ENCODE data around the gene OR6B3. TPM values are rescaled to one million over a fixed set of nuclear protein-coding genes. Genes with fewer than 3 reads are reported as not detected.

OR6B3 gene
- total RNA-seq, 1 donor from 2014 or later = not detected

DNA sequence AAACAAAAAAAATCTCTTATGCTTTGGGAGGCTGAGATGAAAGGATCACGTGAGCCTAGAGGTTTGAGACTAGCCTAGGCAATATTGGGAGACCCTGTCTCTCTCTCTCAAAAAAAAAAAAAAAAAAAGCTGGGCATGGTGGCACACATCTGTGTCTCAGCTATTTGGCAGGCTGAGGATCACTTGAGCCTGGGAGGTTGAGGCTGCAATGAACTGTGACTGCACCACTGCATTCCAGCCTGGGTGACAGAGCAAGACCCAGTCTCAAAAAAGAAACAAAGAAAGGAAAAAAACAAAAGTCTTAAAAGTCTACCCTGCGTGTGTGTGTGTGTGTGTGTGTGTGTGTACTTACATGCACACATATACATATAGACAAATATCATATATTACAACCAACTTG, 25.3 kb upstream of the OR6B3 start:
- H3K27me3 Mint-ChIP-seq = peaks cover 18% of the 10 kb centered on the region
- TF ChIP-seq, protein P1, sequence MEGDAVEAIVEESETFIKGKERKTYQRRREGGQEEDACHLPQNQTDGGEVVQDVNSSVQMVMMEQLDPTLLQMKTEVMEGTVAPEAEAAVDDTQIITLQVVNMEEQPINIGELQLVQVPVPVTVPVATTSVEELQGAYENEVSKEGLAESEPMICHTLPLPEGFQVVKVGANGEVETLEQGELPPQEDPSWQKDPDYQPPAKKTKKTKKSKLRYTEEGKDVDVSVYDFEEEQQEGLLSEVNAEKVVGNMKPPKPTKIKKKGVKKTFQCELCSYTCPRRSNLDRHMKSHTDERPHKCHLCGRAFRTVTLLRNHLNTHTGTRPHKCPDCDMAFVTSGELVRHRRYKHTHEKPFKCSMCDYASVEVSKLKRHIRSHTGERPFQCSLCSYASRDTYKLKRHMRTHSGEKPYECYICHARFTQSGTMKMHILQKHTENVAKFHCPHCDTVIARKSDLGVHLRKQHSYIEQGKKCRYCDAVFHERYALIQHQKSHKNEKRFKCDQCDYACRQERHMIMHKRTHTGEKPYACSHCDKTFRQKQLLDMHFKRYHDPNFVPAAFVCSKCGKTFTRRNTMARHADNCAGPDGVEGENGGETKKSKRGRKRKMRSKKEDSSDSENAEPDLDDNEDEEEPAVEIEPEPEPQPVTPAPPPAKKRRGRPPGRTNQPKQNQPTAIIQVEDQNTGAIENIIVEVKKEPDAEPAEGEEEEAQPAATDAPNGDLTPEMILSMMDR (conservative IDR thresholded peaks at IDR 0.05) = no peak
- H3K4me1 Mint-ChIP-seq (ENCODE audit: unreplicated experiment) = no peaks in the 10 kb centered on the region
- H3K9me3 Mint-ChIP-seq = no peaks in the 10 kb centered on the region
- no peak for DNase-seq (ENCODE audit: extremely low spot score, unreplicated experiment)
- H3K36me3 Mint-ChIP-seq = no peaks in the 10 kb centered on the region
- H3K4me3 Mint-ChIP-seq = no peak overlapping the region
- H3K27ac Mint-ChIP-seq = no peak overlapping the region

DNA sequence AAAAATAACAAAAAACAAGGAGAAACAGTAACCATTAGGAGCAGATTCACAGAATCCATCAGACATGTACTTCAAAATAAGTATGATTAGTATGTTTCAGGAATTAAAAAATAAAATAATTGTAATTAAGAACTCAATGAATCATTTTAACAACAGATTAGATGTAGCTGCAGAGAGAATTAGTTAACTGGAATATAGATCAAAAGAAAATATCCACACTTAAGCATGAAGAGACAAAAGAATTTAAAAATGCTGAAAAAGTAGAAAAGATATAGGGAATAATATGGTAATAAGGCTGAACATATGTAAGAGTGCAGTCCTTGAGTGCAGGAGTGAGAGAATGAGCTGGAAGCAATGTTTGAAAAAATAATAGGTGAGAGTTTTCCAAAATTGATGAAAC, 24.1 kb upstream of the OR6B3 start:
- no peak overlapping the region for H3K27ac Mint-ChIP-seq
- no peaks in the 10 kb centered on the region for H3K9me3 Mint-ChIP-seq

DNA sequence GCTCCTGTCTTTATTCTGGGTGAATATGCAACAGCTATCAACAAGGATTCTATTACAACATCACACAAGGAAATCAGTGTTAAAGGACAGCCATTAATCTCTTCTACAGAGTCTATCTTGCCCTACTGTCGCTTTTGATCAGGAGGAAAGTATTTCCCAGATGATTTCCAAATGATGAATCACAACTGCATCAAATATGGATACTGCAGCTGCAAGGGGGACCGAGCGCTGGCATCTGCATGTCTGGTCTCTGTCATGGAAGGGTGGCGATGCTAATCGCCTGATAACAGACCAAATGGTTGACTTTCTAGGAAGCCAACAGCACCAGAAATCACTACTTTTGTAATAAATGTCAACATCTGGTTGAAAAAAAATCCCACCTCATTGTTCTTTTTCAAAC, 21.2 kb upstream of the OR6B3 start:
- TF ChIP-seq, protein P1 (conservative IDR thresholded peaks at IDR 0.05) = no peak
- no peaks in the 10 kb centered on the region for H3K36me3 Mint-ChIP-seq
- H3K4me3 Mint-ChIP-seq = no peak overlapping the region
- no peak overlapping the region for H3K27ac Mint-ChIP-seq
- peaks cover 4% of the 10 kb centered on the region for H3K27me3 Mint-ChIP-seq
- no peaks in the 10 kb centered on the region for H3K9me3 Mint-ChIP-seq
- H3K4me1 Mint-ChIP-seq (ENCODE audit: unreplicated experiment) = no peaks in the 10 kb centered on the region
- no peak for DNase-seq (ENCODE audit: extremely low spot score, unreplicated experiment)

More for the DNA sequence above, 24.1 kb upstream of the OR6B3 start:
- TF ChIP-seq, protein P1 (conservative IDR thresholded peaks at IDR 0.05) = no peak
- no peaks in the 10 kb centered on the region for H3K4me1 Mint-ChIP-seq (ENCODE audit: unreplicated experiment)
- DNase-seq (ENCODE audit: extremely low spot score, unreplicated experiment) = no peak
- H3K4me3 Mint-ChIP-seq = no peak overlapping the region
- H3K27me3 Mint-ChIP-seq = peaks cover 11% of the 10 kb centered on the region
- no peaks in the 10 kb centered on the region for H3K36me3 Mint-ChIP-seq

DNA sequence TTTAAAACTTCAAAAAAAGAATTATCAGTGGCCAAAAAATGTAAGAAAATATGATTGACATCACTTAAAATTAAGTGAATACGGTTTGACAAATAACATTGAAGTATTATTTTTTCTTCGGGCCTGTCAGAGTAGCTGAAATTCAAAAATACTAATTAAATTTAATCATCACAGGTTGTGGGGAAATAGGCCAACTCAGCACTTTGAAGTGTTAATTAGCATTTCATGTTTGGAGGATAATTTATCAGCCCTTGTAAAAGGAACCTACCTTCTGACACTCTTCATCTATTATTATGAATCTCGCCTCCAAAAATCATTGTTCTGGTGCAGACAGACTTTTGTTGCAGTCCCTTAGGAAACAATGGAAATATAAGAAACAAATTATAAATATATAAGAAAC, 17.6 kb upstream of the OR6B3 start:
- H3K4me1 Mint-ChIP-seq (ENCODE audit: unreplicated experiment) = no peaks in the 10 kb centered on the region
- H3K36me3 Mint-ChIP-seq = no peaks in the 10 kb centered on the region
- H3K27me3 Mint-ChIP-seq = peaks cover 28% of the 10 kb centered on the region
- TF ChIP-seq, protein P1 (conservative IDR thresholded peaks at IDR 0.05) = no peak
- no peak overlapping the region for H3K27ac Mint-ChIP-seq
- no peaks in the 10 kb centered on the region for H3K9me3 Mint-ChIP-seq
- no peak overlapping the region for H3K4me3 Mint-ChIP-seq
- DNase-seq (ENCODE audit: extremely low spot score, unreplicated experiment) = no peak

DNA sequence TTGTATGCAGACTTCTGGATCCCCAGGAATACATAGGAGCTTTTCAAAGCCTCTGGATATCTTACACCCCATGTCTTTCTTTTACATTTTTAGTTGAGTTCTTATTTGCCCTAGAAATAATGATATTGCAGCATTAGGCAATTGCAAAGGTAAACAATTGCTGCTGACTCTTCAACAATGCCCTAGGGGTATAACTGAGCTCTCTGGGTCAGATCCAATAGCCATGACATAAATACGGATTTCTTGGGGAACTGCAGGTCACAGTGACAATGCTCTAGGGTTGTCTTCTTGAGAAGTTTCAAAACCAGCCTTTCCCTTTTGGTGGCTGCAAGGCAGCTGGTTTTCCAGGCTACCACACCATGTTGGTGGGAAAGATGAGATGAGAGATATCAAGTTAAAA, 16.5 kb upstream of the OR6B3 start:
- no peak overlapping the region for H3K27ac Mint-ChIP-seq
- TF ChIP-seq, protein P1 (conservative IDR thresholded peaks at IDR 0.05) = no peak
- H3K4me1 Mint-ChIP-seq (ENCODE audit: unreplicated experiment) = no peaks in the 10 kb centered on the region
- no peak for DNase-seq (ENCODE audit: extremely low spot score, unreplicated experiment)
- H3K36me3 Mint-ChIP-seq = no peaks in the 10 kb centered on the region
- H3K4me3 Mint-ChIP-seq = no peak overlapping the region
- H3K27me3 Mint-ChIP-seq = peaks cover 35% of the 10 kb centered on the region
- H3K9me3 Mint-ChIP-seq = no peaks in the 10 kb centered on the region

DNA sequence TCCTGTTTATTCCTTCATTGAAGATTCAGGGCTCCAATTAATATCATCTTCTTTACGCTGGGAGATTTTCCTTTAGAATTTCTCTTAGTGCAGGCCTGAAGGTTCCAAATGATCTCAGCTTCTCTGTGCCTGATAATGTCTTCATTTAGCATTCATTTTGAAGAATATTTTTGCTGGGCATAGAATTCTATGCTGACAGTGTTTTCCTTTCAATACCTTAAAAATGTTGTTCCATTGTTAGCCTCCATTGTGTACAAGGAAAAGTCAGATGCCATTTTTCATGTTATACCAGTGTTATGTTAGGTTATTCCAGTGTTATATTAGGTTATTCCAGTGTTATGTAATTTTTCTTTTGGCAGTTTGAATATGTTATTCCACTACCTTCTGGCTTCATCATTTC, 14.9 kb upstream of the OR6B3 start:
- TF ChIP-seq, protein P1 (conservative IDR thresholded peaks at IDR 0.05) = no peak
- no peaks in the 10 kb centered on the region for H3K4me1 Mint-ChIP-seq (ENCODE audit: unreplicated experiment)
- H3K27me3 Mint-ChIP-seq = peaks cover 50% of the 10 kb centered on the region
- no peaks in the 10 kb centered on the region for H3K36me3 Mint-ChIP-seq
- DNase-seq (ENCODE audit: extremely low spot score, unreplicated experiment) = no peak
- H3K27ac Mint-ChIP-seq = no peak overlapping the region
- H3K4me3 Mint-ChIP-seq = no peak overlapping the region
- H3K9me3 Mint-ChIP-seq = no peaks in the 10 kb centered on the region
